Measurements from ENCODE around the gene BGN.

The BGN gene

DNA sequence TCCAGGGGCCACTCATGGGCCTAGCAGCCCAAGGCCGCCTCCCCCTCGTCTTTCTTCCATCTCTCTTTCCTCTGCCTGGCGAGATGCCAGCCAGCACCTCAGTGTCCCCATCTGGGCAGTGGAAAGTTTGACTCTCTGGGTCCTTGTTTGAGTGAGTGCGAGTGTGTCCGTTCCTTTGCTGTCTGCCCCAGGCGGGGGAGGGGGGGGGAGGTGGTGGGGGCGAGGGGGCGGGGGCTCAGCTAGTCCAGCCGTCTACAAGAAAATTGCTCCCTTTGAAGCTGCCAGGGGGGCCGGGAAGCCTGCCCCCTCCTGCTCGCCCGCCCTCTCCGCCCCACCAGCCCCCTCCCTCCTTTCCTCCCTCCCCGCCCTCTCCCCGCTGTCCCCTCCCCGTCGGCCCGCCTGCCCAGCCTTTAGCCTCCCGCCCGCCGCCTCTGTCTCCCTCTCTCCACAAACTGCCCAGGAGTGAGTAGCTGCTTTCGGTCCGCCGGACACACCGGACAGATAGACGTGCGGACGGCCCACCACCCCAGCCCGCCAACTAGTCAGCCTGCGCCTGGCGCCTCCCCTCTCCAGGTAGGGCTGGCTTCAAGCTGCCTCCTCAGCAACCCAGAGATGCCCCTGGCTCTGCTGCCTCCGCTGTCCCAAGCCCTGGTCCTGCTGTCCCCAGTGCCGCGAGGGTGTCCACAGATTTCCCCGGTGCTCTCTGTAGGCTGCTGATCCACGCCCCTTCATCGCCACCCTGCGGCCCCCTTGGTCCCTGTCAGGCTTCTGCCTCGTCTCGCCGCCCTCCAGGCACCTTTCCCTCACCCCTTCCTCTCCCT is at the start of gene BGN:
Gene BGN, plus strand, starts transcription at position 440 of the 821 bp plus-strand sequence. CDS start 9,652 bp downstream, outside the sequence.
- DNase-seq: no peak

- no peak for DNase-seq
Observed at GRCh38 chrX:153445106-153445855, 49.5 kb upstream of the BGN start.

GRCh38 chrX:153445856-153446635 is 48.7 kb upstream of the BGN start, which contains the start of gene TREX2:
TSS of gene TREX2 (minus strand) at chrX:153446056. CDS start at chrX:153445430, 626 bp downstream.
- no peak for DNase-seq

DNA sequence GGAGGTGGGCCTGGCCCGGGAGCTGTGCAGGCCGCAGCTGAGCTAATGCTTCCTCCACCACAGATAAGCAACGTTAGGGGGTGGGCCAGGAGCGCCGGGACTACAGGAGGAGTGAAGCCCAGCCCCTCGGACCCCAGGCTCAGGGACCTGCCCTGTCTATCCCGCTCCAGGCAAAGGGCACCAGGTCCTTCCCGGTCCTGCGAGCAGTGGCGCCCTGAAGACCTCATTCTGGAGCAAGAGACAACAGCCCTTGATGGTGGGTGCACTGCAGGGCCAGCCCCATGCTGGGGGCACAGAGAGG is 48.2 kb upstream of the BGN start:
- no peak for DNase-seq

DNA sequence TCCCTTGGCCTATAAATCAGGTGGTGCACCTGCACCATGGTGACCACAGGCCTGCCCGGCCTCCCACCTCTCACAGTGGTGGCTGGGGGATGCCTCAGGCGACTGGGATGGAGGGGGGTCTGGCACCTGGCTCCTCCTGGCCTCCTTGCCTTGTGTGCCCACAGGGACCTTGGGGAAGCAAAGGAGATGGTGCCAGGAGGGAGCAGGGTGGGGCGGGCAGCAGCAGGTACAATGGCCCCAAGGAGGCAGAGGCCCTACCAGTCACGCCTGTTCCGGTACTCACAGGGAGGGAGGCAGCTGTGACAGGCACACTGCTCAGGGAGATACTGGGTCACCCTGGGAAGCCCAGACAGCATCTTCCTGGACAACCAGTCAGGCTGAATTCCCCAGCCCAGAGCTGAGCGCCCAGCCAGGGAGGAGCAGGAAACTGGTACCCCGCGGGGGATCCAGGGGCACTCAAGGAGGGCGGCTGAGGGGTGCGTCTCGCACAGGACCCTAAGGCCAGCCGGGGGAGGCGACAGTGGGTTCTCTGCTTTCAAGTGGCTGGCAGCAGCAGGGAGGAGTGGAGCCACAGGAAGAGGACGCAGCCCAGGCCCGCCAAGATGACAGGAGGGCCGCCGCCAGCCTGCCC is 47.7 kb upstream of the BGN start:
- DNase-seq: no peak

DNA sequence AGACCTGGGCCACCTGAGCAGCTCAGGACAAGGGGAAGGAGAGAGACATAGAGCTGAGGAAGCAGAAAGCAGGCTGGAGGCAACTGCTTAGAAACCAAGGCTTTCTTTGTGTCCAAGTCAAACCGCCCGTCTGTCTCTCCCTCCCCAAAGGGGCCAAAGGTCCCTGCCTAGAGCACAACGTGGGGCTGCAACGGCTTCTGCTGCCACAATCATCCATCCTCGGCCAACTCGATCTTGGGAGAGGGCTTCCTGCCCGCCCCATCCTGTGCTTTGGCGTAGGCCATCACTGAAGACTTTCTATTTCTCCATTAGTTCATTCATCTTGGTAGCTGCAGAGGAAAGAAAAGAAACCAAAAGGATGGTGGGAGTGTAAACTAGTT is 47.2 kb upstream of the BGN start:
- DNase-seq: no peak

GRCh38 chrX:153448556-153449367 is 46.0 kb upstream of the BGN start:
- no peak for DNase-seq

DNA sequence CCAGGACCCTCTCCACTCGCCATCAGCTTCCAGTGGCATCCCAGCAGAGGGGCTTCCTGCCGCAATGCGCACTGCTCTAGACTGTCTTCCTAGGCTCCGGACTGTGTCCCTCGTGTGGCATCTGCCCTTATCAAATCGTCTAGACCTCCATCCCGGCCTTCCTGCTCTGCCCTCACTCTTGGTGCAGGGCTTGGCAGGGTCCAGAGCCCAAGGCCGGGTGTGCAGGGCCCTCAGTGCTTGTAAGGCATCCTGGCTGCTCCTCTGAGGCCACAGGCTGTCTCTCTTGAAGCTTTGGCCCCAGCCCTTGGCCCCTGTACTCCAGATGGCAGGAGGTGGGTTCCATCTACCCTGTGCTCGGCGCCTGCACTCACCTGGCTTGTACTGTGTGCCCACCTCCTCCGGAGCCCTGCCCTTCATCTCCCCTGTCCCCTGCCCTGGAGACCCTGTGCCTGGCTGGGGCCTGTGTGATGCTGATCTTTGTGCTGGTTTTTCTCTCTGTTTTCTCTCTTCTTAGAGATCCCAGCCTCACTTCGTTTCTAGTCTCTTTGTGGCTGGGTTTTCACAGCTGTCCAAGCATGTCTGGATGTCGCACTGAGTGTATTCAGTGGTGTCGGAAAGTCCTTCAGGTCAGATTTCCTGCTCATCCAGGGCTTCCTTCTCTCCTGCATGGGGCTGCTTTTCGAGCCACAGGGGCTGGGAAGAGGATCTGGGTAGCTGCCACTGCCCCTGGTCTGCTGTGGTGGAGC is 45.2 kb upstream of the BGN start:
- no peak for DNase-seq

DNA sequence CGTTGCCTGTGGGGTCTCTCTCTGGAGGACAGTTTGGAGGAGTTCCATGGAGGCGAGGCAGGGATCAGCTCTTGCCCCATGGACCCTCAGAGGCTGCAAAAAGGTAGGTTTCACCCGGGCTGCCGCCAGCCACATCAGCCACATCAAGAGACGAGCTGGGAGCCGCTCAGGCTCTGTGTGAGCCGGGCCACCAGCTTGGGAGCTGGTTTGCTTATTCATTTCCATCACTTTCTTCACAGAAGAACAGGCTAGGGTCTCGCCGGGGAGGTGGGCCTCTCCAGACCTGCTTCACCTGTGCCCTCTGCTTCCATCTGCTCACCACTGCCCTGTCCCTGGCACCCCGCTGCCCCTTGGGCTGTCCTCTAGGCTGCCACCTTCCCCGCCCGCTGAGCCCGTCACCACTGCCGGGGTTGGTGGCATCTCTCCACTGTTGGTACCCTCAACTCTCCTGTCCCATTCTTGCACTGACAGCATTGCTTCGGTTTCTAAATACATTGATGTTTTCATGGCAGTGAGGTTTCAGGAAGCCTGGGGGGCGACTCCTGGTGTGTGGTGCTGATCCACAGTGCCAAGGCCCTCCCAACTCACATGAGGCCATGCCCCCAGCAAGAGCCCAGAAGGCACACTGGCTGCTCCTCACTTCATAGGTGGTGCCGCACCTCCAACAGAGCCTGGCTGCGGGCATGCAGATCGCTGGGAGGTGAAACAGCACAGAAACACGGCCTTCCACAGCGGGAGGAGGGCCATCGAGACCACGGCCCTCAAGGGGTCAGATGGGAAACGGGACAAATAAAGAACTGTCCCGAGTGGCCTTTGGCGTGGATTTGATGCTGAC is 44.4 kb upstream of the BGN start:
- DNase-seq: no peak

- no peak for DNase-seq
Observed at GRCh38 chrX:153450949-153451277, 43.9 kb upstream of the BGN start.

DNA sequence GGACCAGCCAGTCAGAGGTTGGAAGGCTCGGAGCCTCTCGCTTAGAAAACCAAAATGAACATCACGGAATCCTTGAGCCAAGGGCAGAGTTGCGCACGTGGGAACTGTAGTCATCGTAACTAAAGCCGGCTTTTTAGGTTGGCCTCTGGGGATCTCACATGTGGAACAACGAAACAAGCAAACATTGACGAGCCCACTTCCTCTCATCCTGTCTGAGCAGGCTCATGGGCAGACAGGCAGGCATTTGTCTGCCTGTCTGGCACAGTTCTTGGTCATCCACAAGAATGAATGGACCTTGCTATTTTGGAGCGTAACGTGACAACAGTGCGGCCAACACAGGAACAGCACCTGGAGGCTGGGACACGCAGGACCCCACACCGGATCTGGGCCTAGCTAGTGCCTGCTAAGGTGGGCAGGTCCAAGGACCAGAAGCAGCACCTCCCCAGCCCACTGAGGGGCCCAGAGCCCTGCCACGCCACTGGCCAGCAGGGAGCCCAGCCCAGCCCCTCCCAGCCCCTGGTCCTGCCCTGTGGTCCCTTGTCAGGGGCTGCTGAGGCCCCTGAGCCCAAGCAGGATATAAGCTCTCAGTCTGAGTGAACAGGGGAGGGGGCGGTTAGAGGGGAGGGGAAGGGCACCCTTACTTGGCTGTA is 39.8 kb upstream of the BGN start:
- no peak for DNase-seq

DNA sequence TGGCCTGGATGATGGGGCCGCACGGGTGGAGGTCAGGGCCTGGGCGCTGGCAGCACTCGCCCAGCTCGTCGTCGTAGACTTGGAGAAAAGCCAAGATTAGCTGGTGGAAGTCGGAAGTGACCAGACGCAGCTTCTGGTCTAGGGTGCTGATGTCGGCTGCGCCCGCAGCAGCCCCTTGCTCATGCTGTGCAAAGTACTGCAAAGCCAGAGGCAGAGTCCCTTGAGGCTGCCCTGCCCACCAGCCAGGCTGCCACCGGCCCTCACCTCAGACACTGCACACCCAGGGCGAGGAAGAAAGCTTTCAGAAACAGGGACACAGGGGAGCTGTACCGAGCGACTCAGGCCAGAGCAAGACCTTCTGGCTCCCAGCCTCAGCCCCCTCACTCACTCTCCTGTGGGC is 39.2 kb upstream of the BGN start:
- DNase-seq: no peak

- no peak for DNase-seq
Observed at GRCh38 chrX:153456161-153456560, 38.6 kb upstream of the BGN start.

DNA sequence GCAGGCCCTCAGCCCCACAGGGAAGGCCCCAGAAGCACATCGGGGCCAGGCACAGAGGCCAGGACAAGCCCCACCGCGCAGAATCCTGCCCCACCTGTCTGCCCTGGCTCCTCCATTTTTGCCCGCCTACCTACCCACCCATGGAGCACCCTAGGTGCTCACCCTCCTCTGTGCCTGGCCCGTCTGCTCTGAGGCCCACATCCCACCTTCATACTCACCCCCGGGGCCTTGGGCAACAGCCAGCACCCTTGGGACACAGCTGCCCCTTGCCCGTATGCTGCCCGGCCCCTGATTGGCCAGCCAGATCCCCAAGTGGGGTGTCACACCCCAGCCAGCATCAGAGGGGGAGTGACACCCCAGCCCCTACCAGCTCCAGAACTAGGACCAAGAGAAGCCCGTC is 38.1 kb upstream of the BGN start:
- DNase-seq: no peak

- no peak for DNase-seq
Observed at GRCh38 chrX:153457136-153457825, 37.5 kb upstream of the BGN start.

DNA sequence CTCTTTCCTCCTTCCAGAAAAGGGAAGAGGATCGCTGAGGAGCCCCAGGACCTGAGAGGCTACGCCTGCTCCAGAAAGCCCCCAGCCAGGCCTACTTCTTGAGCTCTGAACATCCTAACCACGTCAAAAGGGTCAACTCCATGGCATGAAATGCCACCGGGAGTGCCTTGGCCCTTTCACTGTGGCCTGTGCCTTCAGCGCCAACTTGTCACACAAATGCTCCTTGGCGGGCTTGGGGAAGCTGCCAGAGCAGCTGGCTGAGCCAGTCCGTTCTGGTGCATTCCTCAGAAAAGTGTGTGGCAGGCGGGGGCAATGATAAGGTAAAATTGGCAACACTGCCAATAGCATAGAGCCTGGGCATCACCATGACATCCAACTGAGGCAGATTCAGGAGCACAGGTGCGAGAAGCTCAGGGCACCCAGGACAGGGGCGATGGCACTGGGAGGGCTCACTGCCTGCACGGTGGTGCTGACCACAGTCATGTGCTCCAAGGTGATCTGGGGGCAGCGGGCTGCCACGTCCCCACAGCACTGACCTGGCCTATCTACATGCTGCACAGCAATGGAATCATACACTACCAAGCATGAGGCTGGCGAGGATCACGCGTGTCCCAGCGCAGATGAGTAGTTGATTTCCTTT is 36.8 kb upstream of the BGN start:
- DNase-seq: no peak

GRCh38 chrX:153458476-153458875 is 36.3 kb upstream of the BGN start:
- DNase-seq: no peak

- no peak for DNase-seq
Observed at GRCh38 chrX:153459986-153460385, 34.8 kb upstream of the BGN start.

DNA sequence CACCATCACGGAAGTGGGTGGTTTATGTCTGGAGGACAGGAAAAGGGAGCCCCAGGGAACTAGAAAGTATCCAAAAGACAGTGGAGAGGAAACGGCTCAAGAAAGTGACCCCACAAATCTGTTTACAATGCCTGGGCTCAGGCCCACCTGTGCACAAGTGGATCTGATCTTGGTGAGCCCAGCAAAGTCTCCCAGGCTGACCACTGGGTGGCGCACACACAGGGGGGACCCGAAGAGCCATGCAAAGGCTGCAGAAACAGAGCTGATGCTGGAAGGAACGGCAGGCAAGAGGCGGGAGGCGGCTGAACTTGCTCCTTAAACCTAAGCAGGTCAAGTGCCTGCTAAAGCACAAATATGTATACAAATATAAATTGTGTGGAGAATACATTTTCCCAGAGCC is 34.0 kb upstream of the BGN start:
- peak; percentile 4 to 32 for DNase-seq

Data from inflammatory macrophage treated with lipopolysaccharide for 1 hour (primary cell).